Astrocyte (in vitro differentiated cells and primary cell): ENCODE measurements around the gene SGSM1. TPM values are rescaled to one million over a fixed set of nuclear protein-coding genes. Genes with fewer than 3 reads are reported as not detected.

Experiments used
- DNase-seq: peaks from one replicate; pipeline ENCODE4 v3.0.0-alpha.2; 2010; ENCODE audit warnings: low read depth
- FAIRE-seq: peaks from 2 replicates; lab custom pipeline; 2011; peaks lifted over from hg19 to GRCh38; lab: Jason Lieb, UNC
- H2AFZ ChIP-seq: 2 replicates; pipeline ENCODE4 v1.6.0; 2012; ENCODE audit warnings: low read depth, low read length, inconsistent platforms
- H3K27ac ChIP-seq: 2 replicates; pipeline ENCODE4 v1.5.1; 2011; ENCODE audit warnings: low read depth, low read length, inconsistent platforms
- H3K27me3 ChIP-seq: 2 replicates; pipeline ENCODE4 v1.6.0; 2011; ENCODE audit warnings: low read length, inconsistent platforms; ENCODE audit not compliant: insufficient read depth
- H3K36me3 ChIP-seq: 2 replicates; pipeline ENCODE4 v1.5.1; 2011; ENCODE audit warnings: low read length, inconsistent platforms; ENCODE audit not compliant: insufficient read depth
- H3K4me1 ChIP-seq: 2 replicates; pipeline ENCODE4 v1.5.1; 2011; ENCODE audit warnings: low read length, inconsistent platforms; ENCODE audit not compliant: insufficient read depth
- H3K4me2 ChIP-seq: 2 replicates; pipeline ENCODE4 v1.6.0; 2012; ENCODE audit warnings: low read length, inconsistent platforms
- H3K4me3 ChIP-seq: 2 replicates; pipeline ENCODE4 v1.5.1; 2011; ENCODE audit warnings: low read depth, mild to moderate bottlenecking, low read length, inconsistent platforms; ENCODE audit not compliant: insufficient read depth
- H3K79me2 ChIP-seq: 2 replicates; pipeline ENCODE4 v1.6.0; 2012; ENCODE audit warnings: mild to moderate bottlenecking, low read length, inconsistent platforms; ENCODE audit not compliant: insufficient read depth
- H3K9ac ChIP-seq: 2 replicates; pipeline ENCODE4 v1.6.0; 2012; ENCODE audit warnings: mild to moderate bottlenecking, low read length, inconsistent platforms
- H3K9me3 ChIP-seq: 2 replicates; pipeline ENCODE4 v1.5.1; 2012; ENCODE audit warnings: low read depth, mild to moderate bottlenecking, low read length, inconsistent platforms; ENCODE audit not compliant: insufficient read depth
- H4K20me1 ChIP-seq: 2 replicates; pipeline ENCODE4 v1.6.0; 2012; ENCODE audit warnings: low read length, inconsistent platforms; ENCODE audit not compliant: insufficient read depth
- H3K27ac Mint-ChIP-seq: one replicate; pipeline ENCODE4 v1.8.0; 2021; ENCODE audit warnings: mild to moderate bottlenecking, mixed read lengths; ENCODE audit not compliant: unreplicated experiment
- H3K27me3 Mint-ChIP-seq: one replicate; pipeline ENCODE4 v1.8.0; 2021; ENCODE audit warnings: low read depth, mixed read lengths; ENCODE audit not compliant: unreplicated experiment
- H3K36me3 Mint-ChIP-seq: one replicate; pipeline ENCODE4 v1.8.0; 2021; ENCODE audit warnings: low read depth, mixed read lengths; ENCODE audit not compliant: unreplicated experiment
- H3K4me1 Mint-ChIP-seq: one replicate; pipeline ENCODE4 v1.8.0; 2021; ENCODE audit warnings: low read depth, mixed read lengths; ENCODE audit not compliant: unreplicated experiment
- H3K4me3 Mint-ChIP-seq: one replicate; pipeline ENCODE4 v1.8.0; 2021; ENCODE audit warnings: mild to moderate bottlenecking, moderate library complexity, mixed read lengths; ENCODE audit not compliant: unreplicated experiment
- H3K9me3 Mint-ChIP-seq: one replicate; pipeline ENCODE4 v1.8.0; 2021; ENCODE audit warnings: mild to moderate bottlenecking, mixed read lengths; ENCODE audit not compliant: unreplicated experiment
- EZH2 ChIP-seq: IDR thresholded peaks from 2 replicates; pipeline ENCODE4 v1.6.1; 2012; ENCODE audit warnings: mild to moderate bottlenecking, low read length, inconsistent platforms; ENCODE audit not compliant: insufficient read depth
- total RNA-seq: library from RNA; stranded (reverse); gene quantifications from 2 replicates; pipeline ENCODE4 v1.2.1, GENCODE V29; 2021
- TF ChIP-seq, protein P1 (sequence below): IDR thresholded peaks from 2 replicates; pipeline ENCODE4 v1.5.1; 2011; ENCODE audit warnings: low read depth, mild to moderate bottlenecking, inconsistent platforms, low read length, moderate library complexity; ENCODE audit not compliant: insufficient read depth

SGSM1 gene
- total RNA-seq, 1 donor from 2014 or later, result 0.05 TPM

DNA sequence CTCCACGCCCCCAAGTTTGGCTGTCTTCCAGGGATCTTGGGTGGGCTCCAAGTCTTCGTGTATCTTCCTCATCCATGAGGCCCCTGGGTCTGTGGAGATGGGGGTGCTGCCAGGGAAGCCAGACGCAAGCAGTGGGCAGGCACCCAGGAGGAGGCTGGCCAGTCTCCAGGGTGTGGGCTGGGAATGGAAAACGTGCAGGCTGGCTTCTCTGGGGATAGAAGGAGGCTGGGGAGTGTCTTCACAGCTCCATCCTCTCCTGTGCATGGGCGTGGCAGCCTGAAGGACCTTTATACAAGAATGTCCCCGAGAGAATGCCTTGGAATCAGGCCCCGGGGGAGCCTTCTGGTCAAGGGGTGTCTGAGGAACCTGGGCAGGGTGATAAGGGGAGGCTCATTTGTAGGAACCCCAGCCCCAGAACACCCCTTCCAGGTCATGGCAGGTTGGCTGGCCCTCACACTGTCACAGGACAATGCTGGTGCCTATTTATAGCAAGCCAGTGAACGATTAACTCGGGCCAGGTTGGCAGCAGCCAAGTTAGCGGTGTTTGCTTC is 14.0 kb downstream of the SGSM1 start:
- Histone ChIP-seq H4K20me1 (no peaks in the 10 kb centered on the region), H3K27me3 (peaks cover 3% of the 10 kb centered on the region), H3K4me3 (no peak overlapping the region), H3K9me3 (no peaks in the 10 kb centered on the region), H3K4me1 (no peaks in the 10 kb centered on the region), H3K79me2 (no peaks in the 10 kb centered on the region), H3K9ac (no peak overlapping the region), H2AFZ (no peak overlapping the region), H3K4me2 (no peak overlapping the region), H3K27ac (no peak overlapping the region), H3K36me3 (no peaks in the 10 kb centered on the region)
- Mint-ChIP-seq H3K27ac (no peak overlapping the region), H3K4me3 (no peak overlapping the region), H3K4me1 (no peaks in the 10 kb centered on the region), H3K36me3 (peaks cover 3% of the 10 kb centered on the region), H3K9me3 (peaks cover 13% of the 10 kb centered on the region), H3K27me3 (peaks cover 39% of the 10 kb centered on the region)
- FAIRE-seq (no peak), DNase-seq (no peak)
- TF ChIP-seq, protein P1, sequence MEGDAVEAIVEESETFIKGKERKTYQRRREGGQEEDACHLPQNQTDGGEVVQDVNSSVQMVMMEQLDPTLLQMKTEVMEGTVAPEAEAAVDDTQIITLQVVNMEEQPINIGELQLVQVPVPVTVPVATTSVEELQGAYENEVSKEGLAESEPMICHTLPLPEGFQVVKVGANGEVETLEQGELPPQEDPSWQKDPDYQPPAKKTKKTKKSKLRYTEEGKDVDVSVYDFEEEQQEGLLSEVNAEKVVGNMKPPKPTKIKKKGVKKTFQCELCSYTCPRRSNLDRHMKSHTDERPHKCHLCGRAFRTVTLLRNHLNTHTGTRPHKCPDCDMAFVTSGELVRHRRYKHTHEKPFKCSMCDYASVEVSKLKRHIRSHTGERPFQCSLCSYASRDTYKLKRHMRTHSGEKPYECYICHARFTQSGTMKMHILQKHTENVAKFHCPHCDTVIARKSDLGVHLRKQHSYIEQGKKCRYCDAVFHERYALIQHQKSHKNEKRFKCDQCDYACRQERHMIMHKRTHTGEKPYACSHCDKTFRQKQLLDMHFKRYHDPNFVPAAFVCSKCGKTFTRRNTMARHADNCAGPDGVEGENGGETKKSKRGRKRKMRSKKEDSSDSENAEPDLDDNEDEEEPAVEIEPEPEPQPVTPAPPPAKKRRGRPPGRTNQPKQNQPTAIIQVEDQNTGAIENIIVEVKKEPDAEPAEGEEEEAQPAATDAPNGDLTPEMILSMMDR, result no peak
- TF ChIP-seq EZH2, result no peak

DNA sequence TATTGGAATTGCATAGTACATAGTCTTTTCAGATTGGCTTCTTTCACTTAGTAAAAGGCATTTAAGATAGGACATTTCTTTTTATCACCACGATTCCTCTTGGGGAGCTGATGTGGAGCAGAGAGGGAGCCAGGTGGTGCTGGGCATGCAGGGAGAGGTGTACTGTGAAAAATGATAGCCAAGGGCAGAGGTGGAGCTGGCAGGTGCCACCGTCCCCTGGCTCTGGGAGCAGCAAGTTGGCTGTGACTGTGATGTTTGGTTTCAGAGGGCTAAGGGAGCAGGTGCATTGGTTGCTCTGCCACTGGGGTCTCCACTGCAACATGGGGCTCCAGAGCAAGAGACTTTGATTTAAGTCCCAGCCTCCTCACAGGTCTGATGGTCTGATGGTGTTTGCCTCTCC is 16.5 kb downstream of the SGSM1 start:
- H3K4me3 Mint-ChIP-seq, result no peak overlapping the region
- Histone ChIP-seq H4K20me1 (no peaks in the 10 kb centered on the region), H3K27me3 (peaks cover 3% of the 10 kb centered on the region), H3K4me3 (no peak overlapping the region), H3K4me1 (no peaks in the 10 kb centered on the region), H3K27ac (no peak overlapping the region), H3K79me2 (no peaks in the 10 kb centered on the region), H3K9ac (no peak overlapping the region), H3K36me3 (no peaks in the 10 kb centered on the region), H3K4me2 (no peak overlapping the region), H3K9me3 (no peaks in the 10 kb centered on the region), H2AFZ (no peak overlapping the region)
- H3K4me1 Mint-ChIP-seq, result no peaks in the 10 kb centered on the region
- no peak overlapping the region for H3K27ac Mint-ChIP-seq
- H3K9me3 Mint-ChIP-seq, result no peaks in the 10 kb centered on the region
- peaks cover 50% of the 10 kb centered on the region for H3K27me3 Mint-ChIP-seq
- no peaks in the 10 kb centered on the region for H3K36me3 Mint-ChIP-seq
- DNase-seq, result no peak
- TF ChIP-seq, protein P1, result no peak
- no peak for TF ChIP-seq EZH2
- no peak for FAIRE-seq

DNA sequence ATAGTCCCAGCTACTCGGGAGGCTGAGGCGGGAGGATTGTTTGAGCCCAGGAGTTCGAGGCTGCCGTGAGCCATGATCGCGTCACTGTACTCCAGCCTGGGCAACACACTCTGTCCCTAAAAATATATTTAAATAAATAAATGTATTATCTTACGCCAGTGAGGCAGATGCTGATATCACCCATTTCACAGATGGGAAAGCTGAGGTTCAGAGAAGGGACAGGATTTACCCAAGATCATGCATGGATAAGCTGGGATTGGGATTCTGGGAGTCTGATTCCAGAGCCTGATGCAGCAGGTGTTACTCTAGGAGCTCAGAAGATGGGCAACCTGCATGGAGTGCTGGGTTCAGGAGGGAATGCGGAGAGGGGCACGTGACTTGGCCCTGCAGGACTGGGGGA is 17.8 kb downstream of the SGSM1 start:
- H3K4me2 ChIP-seq, result no peak overlapping the region
- TF ChIP-seq EZH2, result no peak
- TF ChIP-seq, protein P1, result no peak
- FAIRE-seq (no peak), DNase-seq (no peak)
- peak overlapping the region; percentile 62 for H3K27ac Mint-ChIP-seq
- no peak overlapping the region for H3K4me3 Mint-ChIP-seq
- no peaks in the 10 kb centered on the region for H4K20me1 ChIP-seq
- no peaks in the 10 kb centered on the region for H3K9me3 Mint-ChIP-seq
- no peaks in the 10 kb centered on the region for H3K4me1 ChIP-seq
- no peak overlapping the region for H3K27ac ChIP-seq
- no peak overlapping the region for H3K4me3 ChIP-seq
- H3K4me1 Mint-ChIP-seq, result no peaks in the 10 kb centered on the region
- no peak overlapping the region for H2AFZ ChIP-seq
- no peak overlapping the region for H3K9ac ChIP-seq
- H3K27me3 ChIP-seq, result peaks cover 3% of the 10 kb centered on the region
- no peaks in the 10 kb centered on the region for H3K36me3 Mint-ChIP-seq
- no peaks in the 10 kb centered on the region for H3K9me3 ChIP-seq
- H3K79me2 ChIP-seq, result no peaks in the 10 kb centered on the region
- no peaks in the 10 kb centered on the region for H3K36me3 ChIP-seq
- H3K27me3 Mint-ChIP-seq, result peaks cover 50% of the 10 kb centered on the region
